Stomach (tissue), 4 donors: ENCODE data around the gene C2orf92.

Experiments used
- POLR2A ChIP-seq, 4 donors: fragments of 450-650 bp; IDR thresholded peaks; one replicate each; pipeline ENCODE4 v1.6.1; 2016; ENCODE audit warnings: antibody characterized with exemption in 4 of 4, control low read depth in 2 of 4, mild to moderate bottlenecking in 1 of 4, moderate library complexity in 1 of 4
- TF ChIP-seq, protein P1 (sequence below), 7 experiments: fragments of 450-650 bp in 4 of 7; fragments of 200-600 bp in 3 of 7; sonication (generic) in 3 of 7; IDR thresholded peaks; one replicate each; pipeline ENCODE4 v1.5.1; 2016 to 2019; ENCODE audit warnings: antibody characterized with exemption in 7 of 7, control low read depth in 2 of 7, mild to moderate bottlenecking in 1 of 7

DNA sequence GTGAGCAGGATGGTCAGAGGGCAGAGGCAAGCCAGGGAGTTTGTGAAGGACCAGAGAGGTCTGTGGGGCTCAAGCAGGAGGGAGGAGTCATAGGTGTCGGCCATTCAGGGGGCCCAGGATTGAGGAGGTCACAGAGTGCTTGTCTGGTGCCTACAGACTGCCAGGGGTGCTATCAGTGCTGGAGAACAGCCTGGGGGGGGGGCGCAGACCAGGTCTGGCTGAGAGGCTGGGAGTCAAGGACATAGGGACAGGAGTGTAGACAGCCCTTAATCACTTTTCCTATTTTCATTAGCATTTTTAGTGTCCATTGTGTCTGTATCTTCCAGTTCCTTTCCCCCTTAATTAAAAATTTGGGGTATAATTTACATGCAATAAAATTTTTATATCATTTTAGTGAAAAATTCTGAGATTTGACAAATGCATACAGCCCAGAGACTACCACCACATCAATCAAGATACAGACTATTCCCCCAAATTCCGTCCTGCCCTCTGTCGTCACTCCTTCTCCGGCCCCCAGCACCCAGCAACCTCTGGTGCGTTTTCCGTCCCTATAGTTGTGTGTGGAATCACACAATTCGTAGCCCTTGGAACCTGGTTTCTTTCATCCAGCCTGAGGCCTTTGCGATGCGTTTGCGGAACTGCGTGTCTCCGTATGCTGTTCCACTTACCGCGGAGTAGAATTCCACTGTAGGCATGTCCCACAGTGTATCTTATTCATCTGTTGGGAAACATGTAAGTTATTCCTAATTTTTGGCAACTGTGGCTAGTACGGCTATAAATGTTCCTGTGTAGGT is 50.0 kb downstream of the C2orf92 start:
- TF ChIP-seq, protein P1, sequence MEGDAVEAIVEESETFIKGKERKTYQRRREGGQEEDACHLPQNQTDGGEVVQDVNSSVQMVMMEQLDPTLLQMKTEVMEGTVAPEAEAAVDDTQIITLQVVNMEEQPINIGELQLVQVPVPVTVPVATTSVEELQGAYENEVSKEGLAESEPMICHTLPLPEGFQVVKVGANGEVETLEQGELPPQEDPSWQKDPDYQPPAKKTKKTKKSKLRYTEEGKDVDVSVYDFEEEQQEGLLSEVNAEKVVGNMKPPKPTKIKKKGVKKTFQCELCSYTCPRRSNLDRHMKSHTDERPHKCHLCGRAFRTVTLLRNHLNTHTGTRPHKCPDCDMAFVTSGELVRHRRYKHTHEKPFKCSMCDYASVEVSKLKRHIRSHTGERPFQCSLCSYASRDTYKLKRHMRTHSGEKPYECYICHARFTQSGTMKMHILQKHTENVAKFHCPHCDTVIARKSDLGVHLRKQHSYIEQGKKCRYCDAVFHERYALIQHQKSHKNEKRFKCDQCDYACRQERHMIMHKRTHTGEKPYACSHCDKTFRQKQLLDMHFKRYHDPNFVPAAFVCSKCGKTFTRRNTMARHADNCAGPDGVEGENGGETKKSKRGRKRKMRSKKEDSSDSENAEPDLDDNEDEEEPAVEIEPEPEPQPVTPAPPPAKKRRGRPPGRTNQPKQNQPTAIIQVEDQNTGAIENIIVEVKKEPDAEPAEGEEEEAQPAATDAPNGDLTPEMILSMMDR (IDR thresholded peaks at IDR 0.05) = no peak
- no peak for TF ChIP-seq POLR2A (IDR thresholded peaks at IDR 0.05)
